Right atrium auricular region (tissue), 2 donors: ENCODE data around the gene TAS2R43. TPM values are rescaled to one million over a fixed set of nuclear protein-coding genes. Genes with fewer than 3 reads are reported as not detected.
"Not testable (repeated sequence)": the region's sequence is repeated elsewhere in the genome, so short reads cannot be mapped to it uniquely, and the experiment has no call there.

ENCODE experiments used
- DNase-seq: peaks from one replicate; pipeline ENCODE4 v3.0.0-alpha.2; 2019; ENCODE audit warnings: low spot score
- H3K27ac ChIP-seq, 2 donors: fragments of 200-600 bp; sonication (generic); 1 replicate in 1 of 2; 2 replicates in 1 of 2; pipeline ENCODE4 v1.5.1; 2016 to 2019
- H3K27me3 ChIP-seq, 2 donors: fragments of 200-600 bp; sonication (generic); one replicate each; pipeline versions ENCODE4 v1.5.1 to v1.6.0; 2017 to 2019
- H3K36me3 ChIP-seq: fragments of 200-600 bp; sonication (generic); one replicate; pipeline ENCODE4 v1.5.1; 2016
- H3K4me1 ChIP-seq, 2 donors: fragments of 200-600 bp; sonication (generic); one replicate each; pipeline versions ENCODE4 v1.5.1 to v1.6.0; 2017 to 2019
- H3K4me3 ChIP-seq, 2 donors: fragments of 200-600 bp; sonication (generic); 1 replicate in 1 of 2; 2 replicates in 1 of 2; pipeline ENCODE4 v1.5.1; 2017 to 2019; ENCODE audit warnings: mild to moderate bottlenecking in 1 of 2, moderate library complexity in 1 of 2
- H3K9me3 ChIP-seq, 2 donors: fragments of 200-600 bp; sonication (generic); one replicate each; pipeline ENCODE4 v1.5.1; 2019
- CTCF ChIP-seq, 2 donors: fragments of 200-600 bp; sonication (generic); IDR thresholded peaks; one replicate each; pipeline ENCODE4 v1.5.1; 2019; ENCODE audit warnings: antibody characterized with exemption in 2 of 2
- total RNA-seq, 2 donors: library from RNA; depleted of rRNA; stranded (reverse); fragments of >200 nt; gene quantifications; one replicate each; pipeline ENCODE4 v1.1.0, GENCODE V29; 2016

Gene TAS2R43
- total RNA-seq, 2 donors from 2014 or later = 0.35 to 2.0 TPM

GRCh38 chr12:11070999-11071398 lies 21.1 kb downstream of the TAS2R43 start:
- H3K27me3 ChIP-seq = no peaks in the 10 kb centered on the region
- no peak for DNase-seq
- H3K27ac ChIP-seq = no peak overlapping the region
- no peak overlapping the region for H3K4me3 ChIP-seq
- H3K9me3 ChIP-seq = no peaks in the 10 kb centered on the region
- no peaks in the 10 kb centered on the region for H3K36me3 ChIP-seq
- H3K4me1 ChIP-seq = peaks cover 0 to 13% of the 10 kb centered on the region in 2 donors
- no peak for TF ChIP-seq CTCF (IDR thresholded peaks at IDR 0.05)

- H3K27me3 ChIP-seq = no peaks in the 10 kb centered on the region
- H3K27ac ChIP-seq = no peak overlapping the region
- no peaks in the 10 kb centered on the region for H3K9me3 ChIP-seq
- peaks cover 0 to 13% of the 10 kb centered on the region in 2 donors for H3K4me1 ChIP-seq
- H3K36me3 ChIP-seq = no peaks in the 10 kb centered on the region
- TF ChIP-seq CTCF (IDR thresholded peaks at IDR 0.05) = no peak
- no peak for DNase-seq
- no peak overlapping the region for H3K4me3 ChIP-seq
These were observed 22.2 kb downstream of the TAS2R43 start for GRCh38 chr12:11069854-11070365.

- Histone ChIP-seq H3K27me3 (no peaks in the 10 kb centered on the region), H3K27ac (no peak overlapping the region), H3K4me1 (peaks cover 0 to 13% of the 10 kb centered on the region in 2 donors), H3K4me3 (no peak overlapping the region), H3K9me3 (no peaks in the 10 kb centered on the region), H3K36me3 (no peaks in the 10 kb centered on the region)
- no peak for DNase-seq
- no peak for TF ChIP-seq CTCF (IDR thresholded peaks at IDR 0.05)
These were observed 24.6 kb downstream of the TAS2R43 start for GRCh38 chr12:11067514-11067913.

- H3K9me3 ChIP-seq, DNase-seq, H3K4me1 ChIP-seq, H3K27ac ChIP-seq, H3K4me3 ChIP-seq, H3K36me3 ChIP-seq, H3K27me3 ChIP-seq: not testable (repeated sequence)
These were observed 29.9 kb downstream of the TAS2R43 start, which contains the start of gene TAS2R46 for GRCh38 chr12:11062194-11062593. TSS of gene TAS2R46 (minus strand) at chr12:11062294. CDS start at chr12:11062294, 0 bp downstream.

- no peak overlapping the region for H3K27ac ChIP-seq
- no peak for TF ChIP-seq CTCF (IDR thresholded peaks at IDR 0.05)
- no peaks in the 10 kb centered on the region for H3K36me3 ChIP-seq
- H3K9me3 ChIP-seq = no peaks in the 10 kb centered on the region
- no peaks in the 10 kb centered on the region for H3K4me1 ChIP-seq
- H3K4me3 ChIP-seq = no peak overlapping the region
- H3K27me3 ChIP-seq = no peaks in the 10 kb centered on the region
- no peak for DNase-seq
These were observed 32.3 kb downstream of the TAS2R43 start for GRCh38 chr12:11059784-11060183.

GRCh38 chr12:11059041-11059440 lies 33.1 kb downstream of the TAS2R43 start:
- Histone ChIP-seq H3K4me3 (no peak overlapping the region), H3K27ac (no peak overlapping the region), H3K27me3 (no peaks in the 10 kb centered on the region), H3K36me3 (no peaks in the 10 kb centered on the region), H3K9me3 (no peaks in the 10 kb centered on the region), H3K4me1 (no peaks in the 10 kb centered on the region)
- no peak for TF ChIP-seq CTCF (IDR thresholded peaks at IDR 0.05)
- no peak for DNase-seq
